PC-9 (cell line): Measurements from ENCODE around the gene CFAP161.

Experiments
- EZH2 ChIP-seq: fragments of 200-600 bp; sonication (generic); IDR thresholded peaks from 2 replicates; pipeline ENCODE4 v1.8.0; 2017; ENCODE audit warnings: antibody characterized with exemption, low read depth
- TF ChIP-seq, protein P1 (sequence below): fragments of 200-600 bp; sonication (generic); conservative IDR thresholded peaks from 2 replicates; pipeline ENCODE4 v1.6.1; 2017; ENCODE audit warnings: mixed run types, antibody characterized with exemption, mild to moderate bottlenecking, moderate library complexity

DNA sequence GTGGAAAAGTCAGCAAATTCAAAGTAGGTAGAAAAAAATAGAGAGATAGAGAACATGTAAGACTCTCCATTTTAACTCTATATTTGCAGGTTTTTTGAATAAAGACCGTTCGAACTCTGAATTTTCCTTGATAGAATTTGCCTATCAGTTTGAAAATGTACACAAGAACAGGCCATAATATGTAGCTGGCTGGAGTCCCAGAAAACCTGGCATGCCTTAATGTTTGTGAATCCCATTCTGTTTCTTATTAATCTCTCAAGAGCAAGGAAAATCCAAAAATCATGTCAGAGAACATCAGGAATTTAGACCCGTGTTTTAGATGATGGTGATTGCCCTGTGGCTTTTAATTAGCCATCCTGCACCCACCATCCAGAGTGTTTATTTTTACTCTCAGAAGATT lies 7.2 kb upstream of the CFAP161 start:
- TF ChIP-seq, protein P1, sequence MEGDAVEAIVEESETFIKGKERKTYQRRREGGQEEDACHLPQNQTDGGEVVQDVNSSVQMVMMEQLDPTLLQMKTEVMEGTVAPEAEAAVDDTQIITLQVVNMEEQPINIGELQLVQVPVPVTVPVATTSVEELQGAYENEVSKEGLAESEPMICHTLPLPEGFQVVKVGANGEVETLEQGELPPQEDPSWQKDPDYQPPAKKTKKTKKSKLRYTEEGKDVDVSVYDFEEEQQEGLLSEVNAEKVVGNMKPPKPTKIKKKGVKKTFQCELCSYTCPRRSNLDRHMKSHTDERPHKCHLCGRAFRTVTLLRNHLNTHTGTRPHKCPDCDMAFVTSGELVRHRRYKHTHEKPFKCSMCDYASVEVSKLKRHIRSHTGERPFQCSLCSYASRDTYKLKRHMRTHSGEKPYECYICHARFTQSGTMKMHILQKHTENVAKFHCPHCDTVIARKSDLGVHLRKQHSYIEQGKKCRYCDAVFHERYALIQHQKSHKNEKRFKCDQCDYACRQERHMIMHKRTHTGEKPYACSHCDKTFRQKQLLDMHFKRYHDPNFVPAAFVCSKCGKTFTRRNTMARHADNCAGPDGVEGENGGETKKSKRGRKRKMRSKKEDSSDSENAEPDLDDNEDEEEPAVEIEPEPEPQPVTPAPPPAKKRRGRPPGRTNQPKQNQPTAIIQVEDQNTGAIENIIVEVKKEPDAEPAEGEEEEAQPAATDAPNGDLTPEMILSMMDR: no peak
- no peak for TF ChIP-seq EZH2
